Embryonic facial prominence (tissue), 1 donor: ENCODE measurements around the gene SUPT7L.

Experiments
- DNase-seq: peaks from one replicate; pipeline ENCODE4 v3.0.0-alpha.2; 2016; ENCODE audit errors: extremely low spot score

Gene SUPT7L, protein sequence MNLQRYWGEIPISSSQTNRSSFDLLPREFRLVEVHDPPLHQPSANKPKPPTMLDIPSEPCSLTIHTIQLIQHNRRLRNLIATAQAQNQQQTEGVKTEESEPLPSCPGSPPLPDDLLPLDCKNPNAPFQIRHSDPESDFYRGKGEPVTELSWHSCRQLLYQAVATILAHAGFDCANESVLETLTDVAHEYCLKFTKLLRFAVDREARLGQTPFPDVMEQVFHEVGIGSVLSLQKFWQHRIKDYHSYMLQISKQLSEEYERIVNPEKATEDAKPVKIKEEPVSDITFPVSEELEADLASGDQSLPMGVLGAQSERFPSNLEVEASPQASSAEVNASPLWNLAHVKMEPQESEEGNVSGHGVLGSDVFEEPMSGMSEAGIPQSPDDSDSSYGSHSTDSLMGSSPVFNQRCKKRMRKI

DNA sequence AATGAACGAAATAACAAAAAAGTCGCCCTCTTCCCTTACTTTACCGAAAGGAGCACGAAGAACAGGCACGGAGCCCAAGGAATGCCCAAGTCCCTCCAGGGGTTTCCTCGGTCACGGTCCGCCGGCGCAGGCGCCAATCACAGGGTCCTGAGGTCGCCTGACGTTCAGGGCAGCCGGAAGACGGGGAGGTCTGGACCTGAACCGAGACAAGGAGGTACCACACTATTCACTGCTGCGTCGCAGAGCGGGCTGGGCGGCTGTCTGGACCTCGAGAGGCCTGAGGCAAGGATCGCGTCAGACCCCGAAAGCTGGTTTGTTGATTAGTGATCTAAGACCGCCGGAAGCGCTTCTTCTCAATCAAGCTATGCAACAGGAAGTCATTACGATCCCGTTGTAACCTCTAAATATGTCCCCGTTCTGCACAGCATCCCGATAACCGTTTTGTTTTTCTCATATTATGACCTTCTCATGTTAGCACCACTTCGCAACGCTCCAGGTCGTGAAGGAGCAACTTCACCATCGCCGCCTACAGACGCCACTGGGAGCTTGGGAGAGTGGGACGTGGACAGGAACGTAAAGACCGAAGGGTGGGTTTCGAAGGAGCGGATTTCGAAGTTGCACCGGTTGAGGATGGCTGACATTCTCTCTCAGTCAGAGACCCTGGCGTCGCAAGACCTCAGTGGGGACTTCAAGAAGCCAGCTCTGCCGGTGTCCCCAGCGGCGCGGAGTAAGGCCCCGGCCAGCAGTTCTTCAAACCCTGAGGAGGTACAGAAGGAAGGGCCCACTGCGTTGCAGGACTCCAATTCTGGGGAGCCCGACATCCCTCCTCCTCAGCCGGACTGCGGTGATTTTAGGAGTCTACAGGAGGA, at the start of gene SUPT7L, which contains the start of gene SLC4A1AP:
TSS of gene SUPT7L (minus strand) at position 330 of the 869 bp plus-strand sequence. CDS start 1,422 bp downstream, outside the sequence.
TSS of gene SLC4A1AP (plus strand) at position 605 of the 869 bp plus-strand sequence. CDS start at position 631, 26 bp downstream.
- DNase-seq = peak; percentile 85

DNA sequence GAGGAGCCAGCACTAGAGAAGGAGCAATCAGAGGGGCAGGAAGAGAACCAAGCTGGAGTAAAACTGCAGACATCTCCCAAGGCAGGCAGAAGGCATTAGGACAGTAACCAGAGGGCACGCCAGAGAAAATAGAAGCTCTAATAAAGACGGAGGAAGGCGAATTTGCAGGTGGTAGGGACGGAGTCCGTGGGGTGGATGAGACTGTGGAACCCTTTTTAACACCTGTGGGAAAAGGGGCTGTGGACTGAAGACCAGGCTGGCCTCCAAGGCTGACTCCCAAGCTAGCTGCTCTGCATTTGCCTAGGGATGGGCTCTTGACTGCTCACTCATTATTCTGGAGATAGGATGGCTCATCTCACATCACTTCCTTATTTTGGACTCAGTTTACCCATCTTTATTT, 49.8 kb upstream of the SUPT7L start:
- no peak for DNase-seq

DNA sequence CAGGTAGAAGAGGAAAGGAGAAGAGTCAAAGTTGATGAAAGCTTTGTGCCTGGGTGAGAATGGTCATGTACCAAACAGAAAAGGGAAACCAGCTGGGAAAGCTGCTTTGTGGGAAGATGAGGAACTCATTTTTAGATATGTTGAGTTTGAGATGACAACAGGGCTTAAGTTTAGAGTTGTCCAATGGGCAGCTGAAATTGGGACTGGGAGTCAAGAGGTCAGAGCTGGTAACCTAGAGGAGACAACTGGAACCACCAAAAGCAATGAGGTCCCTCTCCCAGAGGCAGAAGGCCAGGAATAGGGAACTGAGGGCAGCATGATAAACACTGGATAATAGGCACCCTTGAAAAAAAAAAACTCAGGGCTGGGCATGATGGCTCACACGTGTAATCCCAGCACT, 49.1 kb upstream of the SUPT7L start:
- DNase-seq = no peak

DNA sequence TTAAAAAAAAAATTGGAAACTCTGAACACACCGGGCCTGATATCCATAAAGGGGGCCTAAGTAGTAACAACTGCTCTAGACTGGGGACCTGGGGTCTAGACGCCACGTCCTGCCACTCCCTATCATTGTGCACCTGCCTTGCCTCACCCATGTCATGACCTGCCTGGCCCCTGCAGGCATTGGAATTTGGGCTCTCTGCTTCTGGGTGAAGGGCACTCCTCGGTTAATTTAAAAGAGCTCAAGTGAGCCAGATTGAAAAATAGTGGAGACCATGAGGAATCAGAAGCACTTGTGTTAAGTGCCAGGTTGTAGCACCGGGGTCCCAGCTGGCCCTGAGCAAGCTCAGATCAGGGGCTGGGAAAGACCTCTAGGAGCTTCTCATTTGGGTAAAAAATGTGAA, 48.4 kb upstream of the SUPT7L start:
- DNase-seq = no peak

DNA sequence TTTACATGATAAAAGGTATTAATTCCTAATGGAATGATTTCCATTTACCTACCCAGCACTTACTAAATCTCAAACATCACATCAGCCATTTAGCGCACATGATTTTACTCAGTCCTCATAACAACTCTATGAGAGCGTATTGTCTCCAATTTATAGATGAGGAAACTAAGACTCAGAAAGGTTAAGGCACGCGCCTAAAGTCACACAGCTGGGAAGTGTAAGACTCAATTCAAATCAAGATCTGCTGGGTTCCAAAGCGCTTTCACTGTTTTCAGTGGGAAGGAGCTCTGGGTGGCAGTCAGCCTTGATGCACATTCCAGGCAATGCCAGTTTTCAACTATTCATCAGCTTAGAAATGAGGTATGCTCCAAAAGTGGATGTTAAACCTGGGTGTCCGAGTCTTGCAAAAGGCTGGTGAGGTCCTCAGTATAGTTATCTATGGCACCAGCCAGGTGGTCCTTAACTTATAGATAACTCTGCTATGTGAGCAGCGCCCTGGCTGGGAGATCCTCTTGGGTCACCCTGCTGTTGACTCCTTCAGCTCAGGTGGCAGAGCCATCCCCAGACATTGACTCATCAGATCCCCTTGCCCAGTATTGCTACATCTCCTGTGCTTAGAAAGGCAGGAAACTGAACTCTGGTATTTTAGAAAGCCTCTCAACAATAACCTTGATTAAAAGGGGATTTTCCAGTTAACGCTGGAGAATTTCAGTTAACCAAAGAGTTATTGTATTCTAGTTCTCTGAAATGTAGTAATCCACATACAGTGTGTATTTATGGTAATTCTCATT, 47.4 kb upstream of the SUPT7L start:
- DNase-seq = no peak

DNA sequence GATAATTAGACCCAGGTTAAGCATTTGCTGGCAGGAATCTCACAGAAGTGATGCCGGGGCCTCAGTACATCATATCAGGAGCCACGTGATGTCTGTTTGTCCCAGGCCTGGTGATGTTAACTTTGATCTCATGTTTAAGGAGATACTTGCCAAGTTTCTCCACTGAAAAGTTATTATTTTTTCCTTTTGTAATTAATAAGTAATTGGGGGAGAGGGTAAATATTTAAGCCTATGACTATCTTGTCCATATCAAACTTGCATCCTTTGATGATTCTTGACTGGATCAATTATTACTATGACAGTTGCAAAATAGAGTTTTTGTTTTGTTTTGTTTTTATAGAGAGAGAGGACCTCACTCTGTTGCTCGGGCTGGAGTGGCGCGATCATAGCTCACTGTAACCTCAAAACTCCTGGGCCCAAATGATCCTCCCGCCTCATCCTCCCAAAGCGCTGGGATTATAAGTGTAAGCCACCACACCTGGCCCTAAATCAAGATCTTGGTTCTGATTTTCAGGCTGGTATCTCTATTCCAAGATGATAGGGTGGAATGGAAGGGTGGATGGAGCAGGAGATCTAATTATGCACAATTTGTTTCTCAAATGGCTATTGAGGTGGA, 46.7 kb upstream of the SUPT7L start:
- no peak for DNase-seq

DNA sequence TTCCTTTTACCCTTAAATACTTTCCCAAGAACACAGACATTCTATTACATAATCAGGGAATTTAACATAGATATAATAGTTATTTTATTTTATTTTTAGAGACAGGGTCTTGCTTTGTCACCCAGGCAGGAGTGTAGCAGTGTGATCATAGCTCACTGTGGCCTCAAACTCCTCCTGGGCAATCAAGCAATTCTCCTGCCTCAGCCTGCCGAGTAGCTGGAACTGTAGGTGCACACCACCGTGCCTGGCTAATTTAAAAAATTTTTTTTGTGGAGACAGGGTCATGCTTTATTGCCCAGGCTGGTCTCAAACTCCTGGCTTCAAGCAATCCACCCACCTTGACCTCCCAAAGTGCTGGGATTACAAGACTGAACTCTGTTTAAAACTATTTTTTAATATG, 45.9 kb upstream of the SUPT7L start:
- DNase-seq = no peak

DNA sequence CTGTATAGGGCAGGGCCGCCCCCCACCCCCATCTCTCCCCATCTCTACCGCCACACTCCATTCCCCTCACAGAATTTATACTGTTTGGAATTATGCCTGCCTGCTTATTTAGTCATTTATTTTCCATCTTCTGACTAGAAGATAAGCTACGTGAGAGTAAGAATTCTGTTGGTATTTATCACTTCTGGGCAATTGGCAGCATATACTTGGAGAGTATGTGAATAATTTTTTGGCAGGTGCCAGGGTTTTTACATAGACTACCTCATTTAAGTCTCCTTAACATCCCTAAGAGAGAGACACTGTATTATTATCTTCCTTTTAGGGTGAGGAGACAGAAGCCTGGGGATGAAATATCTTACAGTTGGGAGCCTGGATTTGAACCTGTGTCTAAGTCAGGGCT, 45.3 kb upstream of the SUPT7L start:
- DNase-seq = no peak

DNA sequence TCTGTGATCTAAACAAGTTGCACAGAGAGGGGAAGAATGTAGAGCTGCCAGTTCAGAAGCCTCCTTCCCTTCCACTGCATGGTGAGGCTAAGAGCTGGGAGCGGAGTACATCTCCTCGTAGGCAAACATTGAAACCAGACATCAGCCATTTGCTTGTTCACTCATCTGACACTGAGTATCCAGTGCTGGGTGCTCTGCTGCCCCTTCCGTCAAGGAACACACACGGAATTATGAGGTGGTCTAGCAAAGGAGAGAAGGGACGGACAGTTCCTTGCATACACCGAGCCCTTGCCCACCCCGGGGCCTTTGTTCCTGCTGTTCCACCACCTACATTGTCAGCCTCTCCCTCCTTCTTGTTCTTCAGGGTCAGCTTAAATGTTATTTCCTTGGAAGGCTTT, 44.8 kb upstream of the SUPT7L start:
- DNase-seq = no peak

DNA sequence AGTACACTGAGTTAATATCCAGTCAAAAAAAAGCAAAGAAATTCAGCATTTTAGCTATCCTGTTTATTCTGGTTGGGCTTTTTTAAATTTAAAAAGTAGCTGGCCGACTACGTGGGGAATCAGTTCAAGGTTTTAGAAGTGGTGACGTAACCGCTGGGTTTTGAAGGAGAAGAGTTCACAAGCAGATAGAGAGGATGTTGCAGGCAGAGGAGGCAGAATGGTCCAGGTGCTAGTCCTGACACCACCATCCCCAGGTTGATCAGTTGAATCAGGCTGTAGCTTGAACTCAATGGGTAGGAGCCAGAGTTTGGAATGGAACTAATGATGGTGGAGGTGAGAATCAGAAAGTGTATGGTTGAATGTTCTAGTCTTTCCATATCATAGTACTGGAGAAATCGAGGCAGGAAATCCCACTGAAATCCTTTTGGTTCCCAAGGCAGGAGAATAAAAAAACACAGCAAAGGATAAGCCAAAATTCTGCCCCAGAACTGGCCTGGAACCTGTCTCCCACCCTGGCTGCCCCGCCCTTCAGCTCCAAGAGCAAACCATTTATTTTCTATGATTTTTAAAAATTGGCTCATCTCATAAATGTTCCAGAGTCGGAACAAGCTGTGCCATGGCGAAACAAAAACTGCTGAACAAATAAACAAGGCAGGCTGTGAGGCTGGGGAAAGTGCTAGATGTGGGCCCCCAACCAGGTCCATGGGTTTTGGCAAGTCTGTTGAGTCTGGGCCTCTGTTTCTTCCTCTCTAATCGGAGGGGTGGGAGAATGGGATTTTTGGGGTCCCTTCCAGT, 44.2 kb upstream of the SUPT7L start:
- no peak for DNase-seq

DNA sequence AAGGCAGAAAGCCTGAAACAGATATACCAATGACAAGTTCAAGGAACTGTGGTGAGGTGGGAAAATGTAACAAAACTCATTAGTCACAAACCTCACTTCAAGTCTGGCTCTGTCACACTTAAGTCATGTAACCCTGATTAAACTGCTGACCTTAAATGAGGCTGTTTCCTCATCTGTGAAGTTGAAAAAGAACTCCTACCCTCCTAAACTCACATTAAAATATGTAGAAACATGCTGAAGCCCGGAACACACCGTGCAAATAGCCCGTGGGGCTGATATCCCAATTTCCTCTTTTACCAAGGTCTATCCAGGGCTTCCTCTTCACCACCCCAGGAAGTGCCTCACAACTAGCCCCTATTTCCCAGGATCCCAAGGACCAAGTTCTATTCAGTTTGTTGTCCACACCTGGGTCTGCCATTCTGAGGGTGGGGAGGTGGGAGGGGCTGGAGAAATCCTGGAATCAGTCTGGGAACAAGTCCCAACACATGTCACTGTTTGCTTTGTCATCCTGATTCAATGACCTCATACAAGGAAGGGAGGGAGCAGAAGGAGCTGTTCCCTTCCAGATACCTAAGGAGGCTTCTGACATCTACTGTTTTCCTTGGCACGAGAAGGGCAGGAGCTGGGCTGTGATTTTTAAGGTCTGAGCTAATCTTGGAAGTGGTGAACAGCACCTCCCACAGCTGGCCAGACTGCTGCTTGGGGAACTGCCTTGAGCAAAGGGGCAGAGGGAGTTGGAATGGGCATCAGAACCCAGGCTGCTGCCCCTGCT, 42.6 kb upstream of the SUPT7L start:
- no peak for DNase-seq

DNA sequence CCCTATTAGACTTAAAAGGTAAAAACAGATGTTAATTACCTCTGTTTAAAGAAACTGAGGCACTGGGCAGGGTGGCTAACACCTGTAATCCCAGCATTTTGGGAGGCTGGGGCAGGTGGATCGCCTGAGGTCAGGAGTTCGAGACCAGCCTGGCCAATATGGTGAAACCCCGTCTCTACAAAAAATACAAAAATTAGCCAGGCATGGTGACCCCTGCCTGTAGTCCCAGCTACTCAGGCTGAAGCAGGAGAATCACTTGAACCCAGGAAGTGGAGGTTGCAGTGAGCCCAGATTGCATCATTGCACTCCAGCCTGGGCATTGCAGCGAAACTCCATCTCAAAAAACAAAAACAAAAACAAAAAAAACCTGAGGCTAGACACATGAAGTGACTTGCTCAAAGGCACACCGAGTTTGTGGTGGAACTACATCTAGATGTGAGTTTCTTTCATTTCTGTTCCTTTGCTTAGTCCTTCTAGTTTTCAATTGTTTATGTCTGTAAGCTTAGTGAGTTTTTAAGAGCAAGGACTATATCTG, 41.0 kb upstream of the SUPT7L start:
- no peak for DNase-seq

DNA sequence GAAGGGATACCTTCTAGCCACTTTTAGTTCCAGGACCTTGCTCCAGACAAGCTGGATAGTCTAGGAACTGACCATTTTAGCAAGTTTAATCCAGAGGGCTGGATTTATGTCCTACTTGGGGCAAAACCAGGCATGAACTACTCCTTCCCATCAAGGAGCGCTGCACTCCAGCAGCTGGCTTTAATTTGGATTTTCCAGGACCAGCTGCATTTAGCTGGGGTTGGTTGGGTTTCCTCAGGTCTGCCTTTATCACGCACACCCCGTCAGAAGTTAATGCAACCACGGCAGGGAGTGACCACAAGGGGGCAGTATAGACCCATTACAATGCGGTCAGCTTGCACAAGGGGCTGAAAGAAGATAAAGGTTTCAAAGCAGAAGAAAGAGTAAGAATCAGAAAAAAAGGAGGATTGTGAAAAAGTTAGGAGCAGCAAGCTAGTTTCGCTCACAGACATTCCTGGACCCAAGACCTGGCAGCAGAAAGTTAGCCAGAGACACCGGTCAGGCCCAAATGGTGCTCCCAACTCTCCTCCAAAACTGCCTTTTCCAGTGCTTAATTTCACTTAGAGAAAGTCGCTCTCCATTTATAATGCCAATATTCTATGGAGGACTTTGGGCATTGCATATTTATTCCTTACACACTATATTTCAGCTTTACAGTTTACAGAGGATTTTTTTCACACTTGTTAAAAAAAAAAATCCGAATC, 40.4 kb upstream of the SUPT7L start:
- peak; percentile 73 for DNase-seq

DNA sequence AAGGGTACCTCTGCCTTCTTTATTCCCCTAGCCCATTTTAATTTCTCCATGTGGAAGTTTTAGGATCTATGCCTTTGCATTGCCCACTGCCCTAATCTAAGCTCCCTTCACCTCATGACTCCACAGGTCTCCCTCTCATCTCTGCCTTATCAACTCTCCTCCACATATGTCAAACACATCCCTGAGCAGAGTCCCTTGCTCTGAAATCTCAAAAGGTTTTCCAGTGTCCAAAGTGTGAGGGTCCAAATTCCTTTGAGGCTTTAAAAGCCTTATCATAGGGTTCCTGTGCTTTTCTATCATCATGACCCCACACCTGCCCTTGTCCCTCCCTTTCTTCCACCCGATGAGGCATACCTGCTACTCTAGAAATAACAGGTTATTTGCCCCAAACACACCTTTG, 38.9 kb upstream of the SUPT7L start:
- no peak for DNase-seq

DNA sequence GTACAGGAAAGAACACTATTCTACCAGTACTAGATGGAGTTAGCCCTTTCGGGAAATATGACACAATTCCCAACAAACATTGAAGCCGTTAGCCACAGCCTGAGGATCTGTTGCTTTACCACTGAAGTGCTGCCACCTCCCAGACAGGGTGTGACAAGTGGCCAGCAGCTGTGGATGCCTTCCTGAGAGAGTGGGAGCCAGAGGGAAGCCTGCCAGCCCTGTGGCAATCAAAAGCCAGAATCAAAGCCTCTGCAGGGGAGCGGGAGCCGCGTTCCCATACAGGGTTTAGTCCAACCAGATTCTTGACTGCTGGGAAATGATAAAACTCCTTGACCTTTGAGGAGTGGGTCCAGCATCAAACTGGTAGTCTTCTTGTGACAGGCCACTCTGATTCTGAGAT, 38.3 kb upstream of the SUPT7L start:
- no peak for DNase-seq

DNA sequence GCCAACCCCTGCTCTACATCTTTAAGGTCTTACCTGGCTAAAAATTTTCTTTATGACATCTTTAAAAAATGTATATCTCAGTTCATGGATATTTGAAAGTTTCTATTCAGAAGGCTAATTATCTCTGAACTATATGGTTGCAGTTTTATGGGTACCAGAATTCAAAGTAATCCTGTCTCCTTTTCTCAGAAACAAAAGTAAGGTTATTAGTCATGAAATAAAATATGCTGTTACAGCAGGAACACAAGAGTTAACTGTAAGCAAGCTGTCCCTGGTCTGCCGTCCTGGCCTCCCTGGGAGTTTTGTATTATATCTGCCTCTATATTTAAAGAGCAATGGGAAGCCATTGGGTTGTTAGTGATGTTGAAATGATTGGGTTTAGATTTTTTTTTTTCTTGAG, 34.2 kb upstream of the SUPT7L start:
- no peak for DNase-seq

DNA sequence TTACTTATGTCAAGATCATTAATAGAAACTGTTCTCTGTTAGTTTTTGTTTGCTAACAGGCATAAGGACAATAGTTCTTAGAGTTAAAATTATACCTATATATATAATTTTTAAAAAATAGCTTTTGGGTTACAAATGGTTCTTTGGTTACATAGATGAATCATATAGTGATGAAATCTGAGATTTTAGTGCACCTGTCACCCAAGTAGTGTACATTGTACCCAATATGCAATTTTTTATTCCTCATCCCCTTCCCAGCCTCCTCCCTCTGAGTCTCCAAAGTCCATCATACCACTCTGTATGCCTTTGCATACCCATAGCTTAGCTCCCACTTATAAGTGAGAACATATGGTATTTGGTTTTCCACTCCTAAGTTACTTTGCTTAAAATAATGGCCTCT, 26.6 kb upstream of the SUPT7L start:
- DNase-seq = no peak

DNA sequence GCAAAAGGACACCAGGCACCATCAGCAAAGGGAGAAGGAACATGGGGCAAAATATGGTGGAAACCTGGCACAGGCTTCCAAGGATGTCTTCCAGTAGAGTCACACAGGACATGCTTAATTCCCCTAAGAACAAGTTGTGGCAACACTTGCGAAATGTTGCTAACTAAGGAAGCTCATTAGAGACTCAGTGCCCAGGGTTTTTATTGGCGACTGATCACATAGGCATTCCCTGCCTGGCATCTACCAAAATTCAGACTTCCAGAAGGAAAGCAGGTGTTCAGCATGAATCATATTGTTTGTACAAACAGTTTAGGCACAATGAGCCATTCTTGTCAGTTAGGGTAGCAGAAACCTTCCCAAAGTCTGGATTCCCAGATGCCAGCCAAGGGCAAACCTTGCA, 26.0 kb upstream of the SUPT7L start:
- no peak for DNase-seq

DNA sequence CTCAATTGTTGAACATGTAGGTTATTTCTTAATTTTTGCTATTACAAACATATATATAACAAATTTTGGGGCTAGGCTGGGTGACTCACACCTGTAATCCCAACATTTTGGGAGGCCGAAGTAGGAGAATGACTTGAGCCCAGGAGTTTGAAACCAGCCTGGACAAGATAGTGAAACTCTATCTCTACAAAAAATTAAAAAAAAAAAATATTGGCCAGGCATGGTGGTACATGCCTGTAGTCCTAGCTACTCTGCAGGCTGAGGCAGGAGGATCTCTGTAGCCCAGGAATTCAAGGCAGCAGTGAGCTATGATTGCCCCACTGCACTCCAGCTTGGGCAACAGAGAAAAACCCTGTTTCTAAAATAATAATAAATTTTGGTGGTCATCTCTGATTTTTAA, 23.8 kb upstream of the SUPT7L start:
- DNase-seq = no peak
